ENCODE data around the gene CDH11.

- TF ChIP-seq POLR2AphosphoS5 (IDR thresholded peaks at IDR 0.05) (no peak), CTCF (IDR thresholded peaks at IDR 0.05) (no peak)
Measured at GRCh38 chr16:65038100-65038499, 83.8 kb downstream of the CDH11 start.

Data from breast epithelium (tissue), 3 donors.